GM12864 (cell line): ENCODE data around the gene EPHA2.
"Not testable (repeated sequence)": the region's sequence is repeated elsewhere in the genome, so short reads cannot be mapped to it uniquely, and the experiment has no call there.

Experiments used
- DNase-seq: peaks from one replicate; pipeline ENCODE4 v3.0.0-alpha.2; 2011; ENCODE audit warnings: low read depth
- H3K4me3 ChIP-seq: 2 replicates; pipeline ENCODE4 v1.5.1; 2011; ENCODE audit warnings: mild to moderate bottlenecking, low read depth, low read length, control low read depth
- TF ChIP-seq, protein P1 (sequence below): IDR thresholded peaks from 2 replicates; pipeline ENCODE4 v1.5.1; 2011; ENCODE audit warnings: low read depth, mild to moderate bottlenecking, moderate library complexity, low read length, control low read depth, inconsistent platforms; ENCODE audit errors: missing control alignments

EPHA2 gene

DNA sequence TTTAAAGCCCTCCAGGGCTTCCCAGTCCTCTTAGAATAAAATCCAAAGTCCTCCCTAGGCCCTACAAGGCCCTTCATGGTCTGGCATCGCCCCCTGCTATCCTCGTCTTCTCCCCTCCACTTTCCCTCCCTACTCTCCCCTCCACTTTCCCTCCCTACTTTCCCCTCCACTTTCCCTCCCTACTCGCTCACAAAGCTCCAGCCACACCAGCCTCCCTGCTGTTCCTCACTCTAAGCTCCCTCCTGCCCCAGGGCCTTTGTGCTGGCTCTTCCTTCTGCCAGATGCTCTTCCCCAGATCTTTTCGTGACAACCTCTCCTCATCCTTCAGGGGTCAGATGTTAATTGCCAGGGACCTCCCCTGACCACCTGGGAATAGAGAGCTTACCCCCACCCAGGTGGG lies 43.8 kb upstream of the EPHA2 start:
- DNase-seq, result no peak
- TF ChIP-seq, protein P1, sequence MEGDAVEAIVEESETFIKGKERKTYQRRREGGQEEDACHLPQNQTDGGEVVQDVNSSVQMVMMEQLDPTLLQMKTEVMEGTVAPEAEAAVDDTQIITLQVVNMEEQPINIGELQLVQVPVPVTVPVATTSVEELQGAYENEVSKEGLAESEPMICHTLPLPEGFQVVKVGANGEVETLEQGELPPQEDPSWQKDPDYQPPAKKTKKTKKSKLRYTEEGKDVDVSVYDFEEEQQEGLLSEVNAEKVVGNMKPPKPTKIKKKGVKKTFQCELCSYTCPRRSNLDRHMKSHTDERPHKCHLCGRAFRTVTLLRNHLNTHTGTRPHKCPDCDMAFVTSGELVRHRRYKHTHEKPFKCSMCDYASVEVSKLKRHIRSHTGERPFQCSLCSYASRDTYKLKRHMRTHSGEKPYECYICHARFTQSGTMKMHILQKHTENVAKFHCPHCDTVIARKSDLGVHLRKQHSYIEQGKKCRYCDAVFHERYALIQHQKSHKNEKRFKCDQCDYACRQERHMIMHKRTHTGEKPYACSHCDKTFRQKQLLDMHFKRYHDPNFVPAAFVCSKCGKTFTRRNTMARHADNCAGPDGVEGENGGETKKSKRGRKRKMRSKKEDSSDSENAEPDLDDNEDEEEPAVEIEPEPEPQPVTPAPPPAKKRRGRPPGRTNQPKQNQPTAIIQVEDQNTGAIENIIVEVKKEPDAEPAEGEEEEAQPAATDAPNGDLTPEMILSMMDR, result no peak
- H3K4me3 ChIP-seq, result no peak overlapping the region

GRCh38 chr1:16199157-16199501 lies 43.3 kb upstream of the EPHA2 start:
- DNase-seq, result no peak
- no peak overlapping the region for H3K4me3 ChIP-seq
- TF ChIP-seq, protein P1, result no peak

DNA sequence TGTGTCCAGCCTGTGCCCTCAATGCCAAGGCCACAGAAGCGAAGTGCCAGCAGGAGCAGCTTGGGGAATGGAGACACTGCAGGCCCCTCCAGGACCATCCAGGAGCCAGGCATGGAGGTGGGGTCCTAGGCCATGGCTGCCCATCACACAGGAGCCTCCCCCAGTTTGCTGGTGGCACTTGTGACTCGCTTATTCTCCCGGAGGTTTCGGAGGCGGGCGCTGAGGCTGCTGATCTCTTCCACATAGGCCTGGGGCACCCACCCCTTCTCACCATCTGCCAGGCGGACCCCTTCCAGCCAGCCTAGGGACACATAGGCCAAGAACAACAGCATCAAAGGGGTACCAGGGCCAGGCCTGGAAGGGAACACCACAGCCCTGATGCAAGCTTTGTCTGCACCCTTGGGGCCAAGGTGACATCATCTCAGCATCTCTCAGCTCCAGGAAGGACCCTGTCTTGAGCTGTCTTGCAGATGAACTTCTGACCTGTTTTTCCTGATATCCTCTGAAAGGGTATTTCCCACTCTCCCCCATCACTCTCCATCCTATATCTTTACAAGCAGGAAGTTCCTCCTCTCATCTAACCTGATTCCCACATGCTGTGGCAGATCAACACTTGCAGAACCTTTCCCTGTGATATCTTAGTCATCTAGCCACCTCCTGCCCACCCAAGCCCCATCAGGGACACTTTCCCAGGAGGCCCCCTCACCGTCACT lies 42.7 kb upstream of the EPHA2 start:
- DNase-seq, result no peak
- no peak overlapping the region for H3K4me3 ChIP-seq
- TF ChIP-seq, protein P1, result no peak

DNA sequence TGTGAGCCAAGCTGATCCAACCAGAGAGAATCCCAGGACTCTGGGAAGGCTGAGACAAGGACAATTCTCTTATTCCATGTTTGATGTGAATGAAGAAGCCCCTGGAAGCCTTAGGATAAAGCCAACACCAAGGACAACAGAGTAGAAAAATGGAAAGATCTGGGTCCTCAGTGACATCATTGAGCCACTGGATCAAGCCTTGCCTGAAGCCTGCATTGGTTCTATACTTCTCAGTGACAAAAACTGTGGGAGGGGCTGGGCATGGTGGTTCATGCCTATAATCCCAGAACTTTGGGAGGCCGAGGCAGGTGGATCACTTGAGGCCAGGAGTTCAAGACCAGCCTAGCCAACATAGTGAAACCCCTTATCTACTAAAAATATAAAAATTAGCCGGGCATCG lies 41.0 kb upstream of the EPHA2 start:
- no peak for DNase-seq
- H3K4me3 ChIP-seq, result no peak overlapping the region
- TF ChIP-seq, protein P1, result no peak

DNA sequence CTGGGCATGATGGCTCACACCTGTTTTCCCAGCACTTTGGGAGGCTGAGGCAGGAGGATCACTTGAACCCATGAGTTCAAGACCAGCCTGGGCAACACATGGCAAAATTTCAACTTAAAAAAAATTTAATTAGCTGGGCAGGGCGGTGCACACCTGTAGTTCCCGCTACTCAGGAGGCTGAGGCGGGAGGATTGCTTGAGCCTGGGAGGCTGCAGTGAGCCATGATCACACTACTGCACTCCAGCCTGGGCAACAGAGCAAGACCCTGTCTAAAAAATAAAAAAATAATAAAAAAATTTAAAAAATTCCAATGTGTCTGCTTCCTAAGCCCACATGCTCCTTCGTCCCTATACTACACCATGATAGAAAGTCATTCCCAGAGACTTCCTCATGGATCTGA lies 40.3 kb upstream of the EPHA2 start:
- H3K4me3 ChIP-seq, DNase-seq: not testable (repeated sequence)

- no peak for DNase-seq
- no peak overlapping the region for H3K4me3 ChIP-seq
- TF ChIP-seq, protein P1, result no peak
Measured at GRCh38 chr1:16195518-16195905, 39.6 kb upstream of the EPHA2 start.

GRCh38 chr1:16191916-16192546 lies 36.2 kb upstream of the EPHA2 start:
- no peak for DNase-seq
- TF ChIP-seq, protein P1, result no peak
- H3K4me3 ChIP-seq, result no peak overlapping the region
